ENCODE results near the gene INTS2.
"Not testable (repeated sequence)": the region's sequence is repeated elsewhere in the genome, so short reads cannot be mapped to it uniquely, and the experiment has no call there.

The INTS2 gene

GRCh38 chr17:61927208-61928100 is at the start of gene INTS2:
Gene INTS2 (minus strand): TSS chr17:61927982. CDS start chr17:61926644, 1,338 bp downstream.
- peak; percentile 94 for DNase-seq (ENCODE audit: low spot score)

GRCh38 chr17:61974115-61974514 is 46.3 kb upstream of the INTS2 start:
- no peak for DNase-seq (ENCODE audit: low spot score)

- DNase-seq (ENCODE audit: low spot score): no peak
These were observed 44.5 kb upstream of the INTS2 start for GRCh38 chr17:61972311-61972710.

GRCh38 chr17:61970030-61970429 is 42.2 kb upstream of the INTS2 start:
- no peak for DNase-seq (ENCODE audit: low spot score)

GRCh38 chr17:61968757-61969156 is 41.0 kb upstream of the INTS2 start:
- DNase-seq (ENCODE audit: low spot score): no peak

- DNase-seq (ENCODE audit: low spot score): no peak
These were observed 39.9 kb upstream of the INTS2 start for GRCh38 chr17:61967729-61968128.

- DNase-seq (ENCODE audit: low spot score): peak; percentile 86
These were observed 38.4 kb upstream of the INTS2 start for GRCh38 chr17:61966191-61966590.

GRCh38 chr17:61955619-61956018 is 27.8 kb upstream of the INTS2 start:
- DNase-seq (ENCODE audit: low spot score): no peak

- DNase-seq (ENCODE audit: low spot score): no peak
These were observed 19.7 kb upstream of the INTS2 start for GRCh38 chr17:61947367-61948078.

- DNase-seq (ENCODE audit: low spot score): no peak
These were observed 18.6 kb upstream of the INTS2 start for GRCh38 chr17:61946359-61946758.

- no peak for DNase-seq (ENCODE audit: low spot score)
These were observed 15.3 kb upstream of the INTS2 start for GRCh38 chr17:61943117-61943516.

GRCh38 chr17:61942085-61942484 is 14.3 kb upstream of the INTS2 start:
- no peak for DNase-seq (ENCODE audit: low spot score)

- no peak for DNase-seq (ENCODE audit: low spot score)
These were observed 287 bp upstream of the INTS2 start for GRCh38 chr17:61928101-61928436.

GRCh38 chr17:61926826-61927207 is 965 bp downstream of the INTS2 start:
- no peak for DNase-seq (ENCODE audit: low spot score)

GRCh38 chr17:61915162-61915561 is 12.6 kb downstream of the INTS2 start:
- not testable (repeated sequence) for DNase-seq (ENCODE audit: low spot score)

GRCh38 chr17:61908292-61909037 is 19.3 kb downstream of the INTS2 start:
- DNase-seq (ENCODE audit: low spot score): no peak

- no peak for DNase-seq (ENCODE audit: low spot score)
These were observed 20.4 kb downstream of the INTS2 start for GRCh38 chr17:61907361-61907760.

GRCh38 chr17:61904094-61904710 is 23.6 kb downstream of the INTS2 start:
- DNase-seq (ENCODE audit: low spot score): no peak

- no peak for DNase-seq (ENCODE audit: low spot score)
These were observed 24.5 kb downstream of the INTS2 start for GRCh38 chr17:61903251-61903650.

GRCh38 chr17:61897548-61898180 is 30.1 kb downstream of the INTS2 start:
- no peak for DNase-seq (ENCODE audit: low spot score)

GRCh38 chr17:61895391-61895790 is 32.4 kb downstream of the INTS2 start:
- DNase-seq (ENCODE audit: low spot score): no peak

- not testable (repeated sequence) for DNase-seq (ENCODE audit: low spot score)
These were observed 33.5 kb downstream of the INTS2 start for GRCh38 chr17:61894310-61894709.
